Natural killer cell (primary cell): Measurements from ENCODE around the gene DYRK1B. TPM values are rescaled to one million over a fixed set of nuclear protein-coding genes. Genes with fewer than 3 reads are reported as not detected.
"Not testable (repeated sequence)": the region's sequence is repeated elsewhere in the genome, so short reads cannot be mapped to it uniquely, and the experiment has no call there.

Experiments used
- ATAC-seq, 3 donors: fragments of 150-1000 bp in 2 of 3; fragments of 200-7000 bp in 1 of 3; cut with Tn5 transposase; 1 replicate in 1 of 3; 2 replicates in 2 of 3; pipeline ENCODE4 v1.10.0; 2021; ENCODE audit warnings: mild to moderate bottlenecking in 2 of 3, moderate library complexity in 2 of 3
- DNase-seq, 2 donors: peaks; one replicate each; pipeline versions ENCODE4 v3.0.0 to v3.0.0-alpha.2; 2013 to 2021; ENCODE audit warnings: mixed read lengths in 1 of 2
- H3K27ac ChIP-seq: one replicate; pipeline ENCODE4 v1.5.1; 2013; ENCODE audit warnings: mild to moderate bottlenecking, low read length
- H3K27me3 ChIP-seq: one replicate; pipeline ENCODE4 v1.6.1; 2013; ENCODE audit warnings: low read length; ENCODE audit not compliant: control insufficient read depth, insufficient read depth
- H3K36me3 ChIP-seq: one replicate; pipeline ENCODE4 v1.6.1; 2013; ENCODE audit warnings: low read length; ENCODE audit not compliant: control insufficient read depth, insufficient read depth
- H3K4me1 ChIP-seq: one replicate; pipeline ENCODE4 v1.6.1; 2013; ENCODE audit warnings: low read length; ENCODE audit not compliant: control insufficient read depth, insufficient read depth
- H3K4me3 ChIP-seq: one replicate; pipeline ENCODE4 v1.5.1; 2013; ENCODE audit warnings: low read length
- H3K9me3 ChIP-seq: one replicate; pipeline ENCODE4 v1.6.1; 2013; ENCODE audit warnings: low read length; ENCODE audit not compliant: control insufficient read depth, insufficient read depth
- H3K27ac Mint-ChIP-seq, 2 donors: one replicate each; pipeline ENCODE4 v1.8.0; 2022; ENCODE audit warnings: mild to moderate bottlenecking in 2 of 2, mixed read lengths in 2 of 2, moderate library complexity in 1 of 2
- H3K27me3 Mint-ChIP-seq, 2 donors: one replicate each; pipeline ENCODE4 v1.8.0; 2022; ENCODE audit warnings: low read depth in 2 of 2, mixed read lengths in 2 of 2
- H3K36me3 Mint-ChIP-seq: one replicate; pipeline ENCODE4 v1.8.0; 2022; ENCODE audit warnings: mixed read lengths
- H3K4me1 Mint-ChIP-seq, 2 donors: one replicate each; pipeline ENCODE4 v1.8.0; 2022; ENCODE audit warnings: mixed read lengths in 2 of 2
- H3K4me3 Mint-ChIP-seq: one replicate; pipeline ENCODE4 v1.8.0; 2022; ENCODE audit warnings: mild to moderate bottlenecking, moderate library complexity, mixed read lengths
- H3K9me3 Mint-ChIP-seq, 2 donors: one replicate each; pipeline ENCODE4 v1.8.0; 2022; ENCODE audit warnings: mixed read lengths in 2 of 2
- CTCF ChIP-seq: fragments of 200-600 bp; IDR thresholded peaks from one replicate; pipeline ENCODE4 v1.8.0; 2022; ENCODE audit warnings: antibody characterized with exemption
- WGBS: methylation state at CpG from one replicate; pipeline ENCODE4 v1.1.7; 2013; ENCODE audit warnings: missing lambda C conversion rate; ENCODE audit not compliant: insufficient coverage; 5-methylcytosine and 5-hydroxymethylcytosine counted together
- intact Hi-C: fragments of 100-400 bp; cut with micrococcal nuclease; formaldehyde crosslinking; loops from one replicate; pipeline ENCODE4 v1.14.2; 2022
- total RNA-seq, 4 donors: library from RNA; stranded (reverse); fragments of 120-200 nt in 1 of 4; gene quantifications; one replicate each; pipeline versions ENCODE4 v1.2.3 to v1.2.4, GENCODE V29; 2013 to 2022

DYRK1B gene
- total RNA-seq = 10 to 100 TPM; 27.5 to 54.2 (median 43.8) TPM
- 11.7 TPM for total RNA-seq (2013)

- peak; percentile 82 to 94 (median 88) for ATAC-seq
These were observed at the start of gene DYRK1B for GRCh38 chr19:39833464-39834286. Gene DYRK1B, minus strand, starts transcription at chr19:39834162. Its CDS starts 2,295 bp downstream, at chr19:39831867.

DNA sequence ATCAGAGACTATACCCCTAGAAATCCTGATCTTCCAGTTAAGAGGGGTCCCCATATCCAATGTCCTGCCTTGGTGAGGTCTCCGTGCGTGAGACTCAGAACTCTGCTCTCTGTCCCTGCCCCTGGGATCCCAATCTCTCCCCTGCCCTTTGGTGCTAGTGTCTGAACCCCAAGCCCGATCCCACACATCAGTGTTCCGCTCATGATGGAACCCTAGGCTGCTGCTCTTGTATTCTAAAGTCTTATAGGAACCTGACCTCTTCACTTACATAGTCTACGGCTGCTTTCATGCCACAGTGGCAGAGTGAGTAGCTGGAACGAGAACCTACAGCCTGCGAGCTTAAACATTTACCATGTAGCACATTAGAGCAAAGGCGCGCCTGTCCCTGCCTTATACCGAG is 48.7 kb upstream of the DYRK1B start:
- WGBS = 88% methylated on average over 4 of the region's 10 CpGs
- H3K4me1 ChIP-seq, H3K9me3 Mint-ChIP-seq, H3K36me3 Mint-ChIP-seq, H3K27me3 Mint-ChIP-seq, H3K27me3 ChIP-seq, H3K27ac ChIP-seq, H3K9me3 ChIP-seq, DNase-seq, intact Hi-C loops, H3K4me3 Mint-ChIP-seq, H3K27ac Mint-ChIP-seq, ATAC-seq, H3K4me1 Mint-ChIP-seq, H3K36me3 ChIP-seq, H3K4me3 ChIP-seq: not testable (repeated sequence)

More at GRCh38 chr19:39833464-39834286, at the start of gene DYRK1B:
- peak within 1 kb of the TSS; percentile 95 for H3K4me3 ChIP-seq
- intact Hi-C loops = loop anchor here (1.0 kb wide), 1 partner anchor 9 kb away; no protein-coding TSS in a partner anchor
- DNase-seq = peak; percentile 93 to 100
- peak within 1 kb of the TSS; percentile 94 for H3K27ac ChIP-seq
- WGBS = under 1% methylated on average over 59 of the region's 59 CpGs
- peaks cover 33 to 47% of the 10 kb centered on the region in 2 donors for H3K4me1 Mint-ChIP-seq
- peak within 1 kb of the TSS; percentile 87 to 92 for H3K27ac Mint-ChIP-seq
- peaks cover 33% of the 10 kb centered on the region for H3K4me1 ChIP-seq
- H3K27me3 Mint-ChIP-seq = no peaks in the 10 kb centered on the region
- no peaks in the 10 kb centered on the region for H3K27me3 ChIP-seq
- no peak for TF ChIP-seq CTCF
- peak within 1 kb of the TSS; percentile 87 for H3K4me3 Mint-ChIP-seq
- H3K36me3 ChIP-seq = peaks cover 52% of the 10 kb centered on the region
- H3K9me3 ChIP-seq = no peaks in the 10 kb centered on the region
- no peaks in the 10 kb centered on the region for H3K9me3 Mint-ChIP-seq
- no peaks in the 10 kb centered on the region for H3K36me3 Mint-ChIP-seq

GRCh38 chr19:39881495-39882110 is 47.6 kb upstream of the DYRK1B start:
- peak; percentile 25 for TF ChIP-seq CTCF
- H3K27me3 Mint-ChIP-seq, H3K36me3 ChIP-seq, H3K27me3 ChIP-seq, H3K9me3 ChIP-seq, H3K4me1 ChIP-seq, H3K4me3 ChIP-seq, H3K4me1 Mint-ChIP-seq, H3K36me3 Mint-ChIP-seq, H3K4me3 Mint-ChIP-seq, H3K9me3 Mint-ChIP-seq, intact Hi-C loops, H3K27ac ChIP-seq: not testable (repeated sequence)
- H3K27ac Mint-ChIP-seq = peak overlapping the region in 1 of 2 donors; percentile 67
- WGBS = 8% methylated on average over 8 of the region's 15 CpGs
- ATAC-seq (peak; percentile 68 to 93 (median 83)), DNase-seq (peak; percentile 39 to 64)

- H3K27ac ChIP-seq, H3K9me3 ChIP-seq, ATAC-seq, H3K27me3 Mint-ChIP-seq, H3K36me3 ChIP-seq, H3K4me3 ChIP-seq, H3K4me3 Mint-ChIP-seq, DNase-seq, H3K4me1 ChIP-seq, intact Hi-C loops, H3K9me3 Mint-ChIP-seq, H3K36me3 Mint-ChIP-seq, H3K4me1 Mint-ChIP-seq, H3K27ac Mint-ChIP-seq, H3K27me3 ChIP-seq: not testable (repeated sequence)
- WGBS = 94% methylated on average over 4 of the region's 5 CpGs
These were observed 46.3 kb upstream of the DYRK1B start for GRCh38 chr19:39880241-39880640.

DNA sequence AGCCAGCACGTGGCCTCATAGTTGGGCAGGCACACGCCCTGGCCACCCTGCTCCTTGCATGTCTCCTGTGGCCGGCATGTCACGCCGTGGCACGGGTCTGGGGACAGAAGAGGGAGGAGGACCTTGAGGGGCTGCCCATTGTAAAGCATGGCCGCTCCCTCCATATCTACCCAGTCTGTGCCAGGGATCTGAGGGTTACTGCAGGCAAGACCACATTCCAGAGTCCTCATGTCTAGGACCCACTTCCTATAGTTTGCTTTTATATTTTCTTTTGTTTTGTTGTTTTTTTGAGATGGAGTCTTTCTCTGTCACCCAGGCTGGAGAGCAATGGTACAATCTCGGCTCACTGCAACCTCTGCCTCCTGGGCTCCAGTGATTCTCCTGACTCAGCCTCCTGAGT is 45.8 kb upstream of the DYRK1B start:
- DNase-seq, H3K36me3 Mint-ChIP-seq, H3K27me3 ChIP-seq, H3K4me3 Mint-ChIP-seq, H3K4me3 ChIP-seq, ATAC-seq, H3K4me1 Mint-ChIP-seq, H3K27ac ChIP-seq, H3K4me1 ChIP-seq, H3K9me3 ChIP-seq, H3K27ac Mint-ChIP-seq, H3K27me3 Mint-ChIP-seq, H3K9me3 Mint-ChIP-seq, H3K36me3 ChIP-seq: not testable (repeated sequence)
- WGBS = no CpG with 5 or more reads among the region's 8 CpGs
- intact Hi-C loops = loop anchor here (2.0 kb wide), 1 partner anchor 13 kb away; no protein-coding TSS in a partner anchor

GRCh38 chr19:39878866-39879265 is 44.9 kb upstream of the DYRK1B start:
- H3K9me3 ChIP-seq, H3K27me3 ChIP-seq, ATAC-seq, H3K27ac ChIP-seq, H3K9me3 Mint-ChIP-seq, H3K4me1 ChIP-seq, H3K36me3 Mint-ChIP-seq, H3K4me1 Mint-ChIP-seq, H3K27me3 Mint-ChIP-seq, H3K4me3 Mint-ChIP-seq, H3K4me3 ChIP-seq, DNase-seq, H3K36me3 ChIP-seq, H3K27ac Mint-ChIP-seq: not testable (repeated sequence)
- 79% methylated on average over 9 of the region's 11 CpGs for WGBS
- intact Hi-C loops = loop anchor here (2.0 kb wide), 1 partner anchor 14 kb away; no protein-coding TSS in a partner anchor
